ENCODE results near the gene SELENOV. TPM values are rescaled to one million over a fixed set of nuclear protein-coding genes. Genes with fewer than 3 reads are reported as not detected.

SELENOV gene
- total RNA-seq, 1 donor: not detected

GRCh38 chr19:39543477-39543857 lies 28.5 kb downstream of the SELENOV start:
- Histone ChIP-seq H3K36me3 (ENCODE audit: insufficient read depth, low read length) (no peaks in the 10 kb centered on the region), H3K4me3 (ENCODE audit: insufficient read depth, low read length) (no peak overlapping the region), H3K27ac (ENCODE audit: low read depth, low read length) (no peak overlapping the region), H2AFZ (ENCODE audit: low read length) (no peak overlapping the region), H3K79me2 (ENCODE audit: insufficient read depth, low read length) (peaks cover 10% of the 10 kb centered on the region), H4K20me1 (ENCODE audit: insufficient read depth, low read length) (no peaks in the 10 kb centered on the region), H3K4me1 (ENCODE audit: insufficient read depth, low read length) (peaks cover 6% of the 10 kb centered on the region), H3K4me2 (ENCODE audit: insufficient read depth, low read length) (no peak overlapping the region), H3K27me3 (ENCODE audit: insufficient read depth, low read length) (peaks cover 4% of the 10 kb centered on the region), H3K9me3 (ENCODE audit: low read depth, low read length) (no peaks in the 10 kb centered on the region)
- DNase-seq (ENCODE audit: insufficient read length, low spot score, missing footprints): no peak
- no peak for TF ChIP-seq CTCF (IDR thresholded peaks at IDR 0.05; ENCODE audit: extremely low read depth, low read depth, low read length)

GRCh38 chr19:39544226-39544903 lies 29.4 kb downstream of the SELENOV start:
- DNase-seq (ENCODE audit: insufficient read length, low spot score, missing footprints): no peak
- H3K4me1 ChIP-seq (ENCODE audit: insufficient read depth, low read length): no peaks in the 10 kb centered on the region
- H3K36me3 ChIP-seq (ENCODE audit: insufficient read depth, low read length): no peaks in the 10 kb centered on the region
- peaks cover 4% of the 10 kb centered on the region for H3K27me3 ChIP-seq (ENCODE audit: insufficient read depth, low read length)
- no peak overlapping the region for H2AFZ ChIP-seq (ENCODE audit: low read length)
- no peak overlapping the region for H3K4me2 ChIP-seq (ENCODE audit: insufficient read depth, low read length)
- H4K20me1 ChIP-seq (ENCODE audit: insufficient read depth, low read length): no peaks in the 10 kb centered on the region
- no peak overlapping the region for H3K27ac ChIP-seq (ENCODE audit: low read depth, low read length)
- TF ChIP-seq CTCF (IDR thresholded peaks at IDR 0.05; ENCODE audit: extremely low read depth, low read depth, low read length): no peak
- no peak overlapping the region for H3K4me3 ChIP-seq (ENCODE audit: insufficient read depth, low read length)
- H3K79me2 ChIP-seq (ENCODE audit: insufficient read depth, low read length): peaks cover 2% of the 10 kb centered on the region
- no peaks in the 10 kb centered on the region for H3K9me3 ChIP-seq (ENCODE audit: low read depth, low read length)

GRCh38 chr19:39544911-39545310 lies 30.0 kb downstream of the SELENOV start:
- Histone ChIP-seq H3K27ac (ENCODE audit: low read depth, low read length) (no peak overlapping the region), H3K79me2 (ENCODE audit: insufficient read depth, low read length) (no peaks in the 10 kb centered on the region), H3K9me3 (ENCODE audit: low read depth, low read length) (no peaks in the 10 kb centered on the region), H3K4me3 (ENCODE audit: insufficient read depth, low read length) (no peak overlapping the region), H3K36me3 (ENCODE audit: insufficient read depth, low read length) (no peaks in the 10 kb centered on the region), H2AFZ (ENCODE audit: low read length) (no peak overlapping the region), H3K4me1 (ENCODE audit: insufficient read depth, low read length) (no peaks in the 10 kb centered on the region), H3K4me2 (ENCODE audit: insufficient read depth, low read length) (no peak overlapping the region), H4K20me1 (ENCODE audit: insufficient read depth, low read length) (no peaks in the 10 kb centered on the region), H3K27me3 (ENCODE audit: insufficient read depth, low read length) (peaks cover 4% of the 10 kb centered on the region)
- no peak for TF ChIP-seq CTCF (IDR thresholded peaks at IDR 0.05; ENCODE audit: extremely low read depth, low read depth, low read length)
- DNase-seq (ENCODE audit: insufficient read length, low spot score, missing footprints): no peak

GRCh38 chr19:39546599-39546998 lies 31.7 kb downstream of the SELENOV start:
- Histone ChIP-seq H3K9me3 (ENCODE audit: low read depth, low read length) (no peaks in the 10 kb centered on the region), H3K27ac (ENCODE audit: low read depth, low read length) (no peak overlapping the region), H4K20me1 (ENCODE audit: insufficient read depth, low read length) (no peaks in the 10 kb centered on the region), H2AFZ (ENCODE audit: low read length) (no peak overlapping the region), H3K4me3 (ENCODE audit: insufficient read depth, low read length) (no peak overlapping the region), H3K27me3 (ENCODE audit: insufficient read depth, low read length) (peaks cover 4% of the 10 kb centered on the region), H3K4me1 (ENCODE audit: insufficient read depth, low read length) (no peaks in the 10 kb centered on the region), H3K4me2 (ENCODE audit: insufficient read depth, low read length) (no peak overlapping the region), H3K79me2 (ENCODE audit: insufficient read depth, low read length) (no peaks in the 10 kb centered on the region), H3K36me3 (ENCODE audit: insufficient read depth, low read length) (no peaks in the 10 kb centered on the region)
- TF ChIP-seq CTCF (IDR thresholded peaks at IDR 0.05; ENCODE audit: extremely low read depth, low read depth, low read length): no peak
- DNase-seq (ENCODE audit: insufficient read length, low spot score, missing footprints): no peak
